GM23338 (cell line): Measurements from ENCODE around the gene ADCYAP1R1.

ENCODE experiments used
- CREB1 ChIP-seq: fragments of 250-450 bp; sonication (Bioruptor Pico); IDR thresholded peaks from 2 replicates; pipeline ENCODE4 v1.5.0; 2020; ENCODE audit warnings: low read depth, mild to moderate bottlenecking, moderate library complexity
- CTCF ChIP-seq, 2 experiments: fragments of 200-600 bp in 1 of 2; sonication (generic) in 1 of 2; conservative IDR thresholded peaks; 2 replicates each; pipeline versions ENCODE4 v1.5.1 to v1.6.1; 2016 to 2017; ENCODE audit warnings: antibody characterized with exemption in 2 of 2, low read depth in 2 of 2, mild to moderate bottlenecking in 2 of 2, moderate library complexity in 1 of 2
- EZH2 ChIP-seq: fragments of 200-600 bp; sonication (generic); IDR thresholded peaks from one replicate; pipeline ENCODE4 v1.8.0; 2017; ENCODE audit warnings: antibody characterized with exemption, mild to moderate bottlenecking, low read depth; ENCODE audit not compliant: unreplicated experiment
- EZH2phosphoT487 ChIP-seq: fragments of 200-600 bp; sonication (generic); IDR thresholded peaks from one replicate; pipeline ENCODE4 v1.8.1; 2018; ENCODE audit warnings: antibody characterized with exemption; ENCODE audit not compliant: unreplicated experiment
- JUNB ChIP-seq: IDR thresholded peaks from one replicate; pipeline ENCODE4 v1.6.1; 2016; ENCODE audit warnings: antibody characterized with exemption; ENCODE audit not compliant: unreplicated experiment
- NANOG ChIP-seq: IDR thresholded peaks from 2 replicates; pipeline ENCODE4 v1.6.1; 2016; ENCODE audit warnings: antibody characterized with exemption, borderline replicate concordance
- POLR2AphosphoS5 ChIP-seq: IDR thresholded peaks from 2 replicates; pipeline ENCODE4 v1.6.1; 2016; ENCODE audit warnings: antibody characterized with exemption, low read depth
- STAT1 ChIP-seq: IDR thresholded peaks from one replicate; pipeline ENCODE4 v1.6.1; 2016; ENCODE audit warnings: antibody characterized with exemption; ENCODE audit not compliant: unreplicated experiment
- ZNF114 ChIP-seq: fragments of 250-450 bp; sonication (Bioruptor Pico); IDR thresholded peaks from 2 replicates; pipeline ENCODE4 v1.5.0; 2020; ENCODE audit warnings: mild to moderate bottlenecking, moderate library complexity
- ZNF331 ChIP-seq: fragments of 250-450 bp; sonication (Bioruptor Pico); IDR thresholded peaks from 2 replicates; pipeline ENCODE4 v1.5.0; 2020; ENCODE audit warnings: low read depth, mild to moderate bottlenecking, moderate library complexity
- TF ChIP-seq, protein P1 (sequence below): IDR thresholded peaks from one replicate; pipeline ENCODE4 v1.6.1; 2018; ENCODE audit warnings: antibody characterized with exemption; ENCODE audit not compliant: unreplicated experiment
- TF ChIP-seq, protein P2 (sequence below): IDR thresholded peaks from 2 replicates; pipeline ENCODE4 v1.6.1; 2016; ENCODE audit warnings: antibody characterized with exemption

- no peak for TF ChIP-seq CTCF (conservative IDR thresholded peaks at IDR 0.05; ENCODE audit: low read depth in 2 of 2)
- TF ChIP-seq ZNF114 (CRISPR knock-in tag), result no peak
- no peak for TF ChIP-seq CREB1 (CRISPR knock-in tag)
- no peak for TF ChIP-seq EZH2
- TF ChIP-seq STAT1, result no peak
- TF ChIP-seq POLR2AphosphoS5, result no peak
- TF ChIP-seq, protein P1, sequence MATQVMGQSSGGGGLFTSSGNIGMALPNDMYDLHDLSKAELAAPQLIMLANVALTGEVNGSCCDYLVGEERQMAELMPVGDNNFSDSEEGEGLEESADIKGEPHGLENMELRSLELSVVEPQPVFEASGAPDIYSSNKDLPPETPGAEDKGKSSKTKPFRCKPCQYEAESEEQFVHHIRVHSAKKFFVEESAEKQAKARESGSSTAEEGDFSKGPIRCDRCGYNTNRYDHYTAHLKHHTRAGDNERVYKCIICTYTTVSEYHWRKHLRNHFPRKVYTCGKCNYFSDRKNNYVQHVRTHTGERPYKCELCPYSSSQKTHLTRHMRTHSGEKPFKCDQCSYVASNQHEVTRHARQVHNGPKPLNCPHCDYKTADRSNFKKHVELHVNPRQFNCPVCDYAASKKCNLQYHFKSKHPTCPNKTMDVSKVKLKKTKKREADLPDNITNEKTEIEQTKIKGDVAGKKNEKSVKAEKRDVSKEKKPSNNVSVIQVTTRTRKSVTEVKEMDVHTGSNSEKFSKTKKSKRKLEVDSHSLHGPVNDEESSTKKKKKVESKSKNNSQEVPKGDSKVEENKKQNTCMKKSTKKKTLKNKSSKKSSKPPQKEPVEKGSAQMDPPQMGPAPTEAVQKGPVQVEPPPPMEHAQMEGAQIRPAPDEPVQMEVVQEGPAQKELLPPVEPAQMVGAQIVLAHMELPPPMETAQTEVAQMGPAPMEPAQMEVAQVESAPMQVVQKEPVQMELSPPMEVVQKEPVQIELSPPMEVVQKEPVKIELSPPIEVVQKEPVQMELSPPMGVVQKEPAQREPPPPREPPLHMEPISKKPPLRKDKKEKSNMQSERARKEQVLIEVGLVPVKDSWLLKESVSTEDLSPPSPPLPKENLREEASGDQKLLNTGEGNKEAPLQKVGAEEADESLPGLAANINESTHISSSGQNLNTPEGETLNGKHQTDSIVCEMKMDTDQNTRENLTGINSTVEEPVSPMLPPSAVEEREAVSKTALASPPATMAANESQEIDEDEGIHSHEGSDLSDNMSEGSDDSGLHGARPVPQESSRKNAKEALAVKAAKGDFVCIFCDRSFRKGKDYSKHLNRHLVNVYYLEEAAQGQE, result no peak
- no peak for TF ChIP-seq EZH2phosphoT487
- no peak for TF ChIP-seq JUNB
- TF ChIP-seq ZNF331 (CRISPR knock-in tag), result no peak
- TF ChIP-seq NANOG, result no peak
- TF ChIP-seq, protein P2, sequence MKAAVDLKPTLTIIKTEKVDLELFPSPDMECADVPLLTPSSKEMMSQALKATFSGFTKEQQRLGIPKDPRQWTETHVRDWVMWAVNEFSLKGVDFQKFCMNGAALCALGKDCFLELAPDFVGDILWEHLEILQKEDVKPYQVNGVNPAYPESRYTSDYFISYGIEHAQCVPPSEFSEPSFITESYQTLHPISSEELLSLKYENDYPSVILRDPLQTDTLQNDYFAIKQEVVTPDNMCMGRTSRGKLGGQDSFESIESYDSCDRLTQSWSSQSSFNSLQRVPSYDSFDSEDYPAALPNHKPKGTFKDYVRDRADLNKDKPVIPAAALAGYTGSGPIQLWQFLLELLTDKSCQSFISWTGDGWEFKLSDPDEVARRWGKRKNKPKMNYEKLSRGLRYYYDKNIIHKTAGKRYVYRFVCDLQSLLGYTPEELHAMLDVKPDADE, result no peak
These were observed 13.7 kb downstream of the ADCYAP1R1 start for GRCh38 chr7:31065840-31066239.
